Measurements from ENCODE around the gene ALPL. TPM values are rescaled to one million over a fixed set of nuclear protein-coding genes. Genes with fewer than 3 reads are reported as not detected.

The ALPL gene
- total and polyA plus RNA-seq, 4 experiments from 2014 or later = not detected

DNA sequence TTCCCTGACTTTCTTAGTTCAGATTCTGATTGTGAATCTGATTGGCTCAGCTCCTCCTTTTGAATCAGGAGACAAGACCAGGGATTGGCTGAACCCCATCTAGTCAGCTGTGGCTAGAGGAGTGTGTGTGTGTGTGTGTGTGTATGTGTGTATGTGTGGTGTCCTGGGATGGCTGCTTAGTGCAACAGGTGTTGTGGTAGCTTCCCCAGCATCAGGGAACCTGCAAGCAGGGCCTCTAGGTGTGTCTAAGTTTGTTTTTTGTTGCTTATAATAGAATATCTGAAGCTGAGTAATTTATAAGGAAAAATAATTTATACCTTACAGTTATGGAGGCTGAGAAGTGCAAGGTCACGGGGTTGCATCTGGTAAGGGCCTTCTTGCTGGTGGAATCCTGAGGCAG is 13.2 kb upstream of the ALPL start:
- no peak for DNase-seq
- no peak overlapping the region for H3K4me3 ChIP-seq (ENCODE audit: low read length in 2 of 2)
- Mint-ChIP-seq H3K4me3 (no peak overlapping the region), H3K4me1 (no peaks in the 10 kb centered on the region), H3K27me3 (peaks cover 9 to 14% of the 10 kb centered on the region in 2 donors), H3K27ac (no peak overlapping the region), H3K9me3 (peaks cover 0 to 2% (median 0%) of the 10 kb centered on the region in 8 donors), H3K36me3 (no peaks in the 10 kb centered on the region)
- intact Hi-C loops (cut with micrococcal nuclease) = no loop called here
- ChIA-PET CTCF (ENCODE audit: partially characterized antibody) (no interaction called here), POLR2A (ENCODE audit: partially characterized antibody) (no interaction called here)
- no peaks in the 10 kb centered on the region for H3K27me3 ChIP-seq (ENCODE audit: insufficient read depth, low read length)
- H3K27ac ChIP-seq (ENCODE audit: low read depth, low read length) = no peak overlapping the region
- H3K4me1 ChIP-seq (ENCODE audit: insufficient read depth, low read length) = no peaks in the 10 kb centered on the region
- no peaks in the 10 kb centered on the region for H3K36me3 ChIP-seq (ENCODE audit: insufficient read depth, low read length)
- no peaks in the 10 kb centered on the region for H3K9me3 ChIP-seq (ENCODE audit: control insufficient read depth in 1 of 2, low read length in 2 of 2)

DNA sequence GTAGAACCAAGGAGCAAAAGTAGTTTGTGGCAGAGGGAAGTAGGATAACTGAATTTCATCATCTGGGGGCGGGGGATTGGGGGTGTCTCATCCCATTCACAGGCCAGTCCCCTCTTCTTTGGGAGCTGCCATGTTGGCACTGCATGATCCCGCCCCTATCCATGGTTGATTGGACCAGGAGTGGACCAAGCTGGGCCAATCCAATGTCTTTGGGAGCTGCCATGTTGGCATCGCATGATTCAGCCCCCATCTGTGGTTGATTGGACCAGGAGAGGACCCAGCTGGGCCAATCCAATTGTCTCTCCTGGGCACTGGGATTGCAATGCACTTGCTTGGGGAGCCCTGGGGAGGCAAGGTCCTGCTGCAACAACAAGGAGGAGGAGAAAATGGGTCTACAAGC is 12.3 kb upstream of the ALPL start:
- CTCF ChIA-PET (ENCODE audit: partially characterized antibody) = no interaction called here
- Histone ChIP-seq H3K36me3 (ENCODE audit: insufficient read depth, low read length) (no peaks in the 10 kb centered on the region), H3K27me3 (ENCODE audit: insufficient read depth, low read length) (no peaks in the 10 kb centered on the region), H3K4me1 (ENCODE audit: insufficient read depth, low read length) (no peaks in the 10 kb centered on the region), H3K27ac (ENCODE audit: low read depth, low read length) (no peak overlapping the region), H3K4me3 (ENCODE audit: low read length in 2 of 2) (no peak overlapping the region), H3K9me3 (ENCODE audit: control insufficient read depth in 1 of 2, low read length in 2 of 2) (no peaks in the 10 kb centered on the region)
- POLR2A ChIA-PET (ENCODE audit: partially characterized antibody) = no interaction called here
- DNase-seq = no peak
- H3K27me3 Mint-ChIP-seq = peaks cover 9 to 14% of the 10 kb centered on the region in 2 donors
- peaks cover 0 to 2% (median 0%) of the 10 kb centered on the region in 8 donors for H3K9me3 Mint-ChIP-seq
- H3K27ac Mint-ChIP-seq = no peak overlapping the region
- H3K4me3 Mint-ChIP-seq = no peak overlapping the region
- no peaks in the 10 kb centered on the region for H3K4me1 Mint-ChIP-seq
- intact Hi-C loops (cut with micrococcal nuclease) = no loop called here
- no peaks in the 10 kb centered on the region for H3K36me3 Mint-ChIP-seq

DNA sequence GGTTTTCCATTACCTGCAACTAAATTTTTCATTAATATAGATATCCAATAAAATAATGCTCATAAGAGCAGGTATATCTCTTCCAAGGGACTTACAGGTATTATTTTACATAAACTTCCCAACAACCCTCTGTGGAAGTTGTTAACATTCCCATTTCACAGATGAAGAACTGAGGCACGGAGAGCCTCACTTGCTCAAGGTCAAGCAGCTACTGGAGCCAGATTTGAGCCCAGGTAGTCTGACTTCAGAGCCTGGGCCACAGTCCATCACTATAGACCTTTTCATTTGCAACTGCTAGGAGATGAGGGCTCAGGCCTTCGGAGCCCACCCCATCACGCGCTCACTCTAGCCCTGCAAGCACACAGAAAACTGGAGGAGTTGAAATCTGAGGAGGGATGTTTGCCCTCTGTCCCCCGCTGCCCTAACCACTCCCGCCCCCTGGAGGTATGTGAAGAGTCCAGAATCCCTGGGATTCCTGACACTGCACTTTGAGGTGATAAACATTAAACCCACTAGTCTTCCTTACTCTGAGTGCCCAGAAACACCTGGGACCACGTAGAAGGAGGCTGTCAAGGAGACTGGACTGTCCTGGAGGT is 11.7 kb upstream of the ALPL start:
- Histone ChIP-seq H3K27ac (ENCODE audit: low read depth, low read length) (no peak overlapping the region), H3K36me3 (ENCODE audit: insufficient read depth, low read length) (no peaks in the 10 kb centered on the region), H3K27me3 (ENCODE audit: insufficient read depth, low read length) (no peaks in the 10 kb centered on the region), H3K4me1 (ENCODE audit: insufficient read depth, low read length) (no peaks in the 10 kb centered on the region), H3K4me3 (ENCODE audit: low read length in 2 of 2) (no peak overlapping the region), H3K9me3 (ENCODE audit: control insufficient read depth in 1 of 2, low read length in 2 of 2) (no peaks in the 10 kb centered on the region)
- H3K4me3 Mint-ChIP-seq = no peak overlapping the region
- no peaks in the 10 kb centered on the region for H3K4me1 Mint-ChIP-seq
- intact Hi-C loops (cut with micrococcal nuclease) = no loop called here
- no peak for DNase-seq
- H3K36me3 Mint-ChIP-seq = no peaks in the 10 kb centered on the region
- peaks cover 6 to 11% of the 10 kb centered on the region in 2 donors for H3K27me3 Mint-ChIP-seq
- H3K27ac Mint-ChIP-seq = no peak overlapping the region
- H3K9me3 Mint-ChIP-seq = peaks cover 0 to 2% (median 0%) of the 10 kb centered on the region in 8 donors
- ChIA-PET POLR2A (ENCODE audit: partially characterized antibody) (no interaction called here), CTCF (ENCODE audit: partially characterized antibody) (no interaction called here)

DNA sequence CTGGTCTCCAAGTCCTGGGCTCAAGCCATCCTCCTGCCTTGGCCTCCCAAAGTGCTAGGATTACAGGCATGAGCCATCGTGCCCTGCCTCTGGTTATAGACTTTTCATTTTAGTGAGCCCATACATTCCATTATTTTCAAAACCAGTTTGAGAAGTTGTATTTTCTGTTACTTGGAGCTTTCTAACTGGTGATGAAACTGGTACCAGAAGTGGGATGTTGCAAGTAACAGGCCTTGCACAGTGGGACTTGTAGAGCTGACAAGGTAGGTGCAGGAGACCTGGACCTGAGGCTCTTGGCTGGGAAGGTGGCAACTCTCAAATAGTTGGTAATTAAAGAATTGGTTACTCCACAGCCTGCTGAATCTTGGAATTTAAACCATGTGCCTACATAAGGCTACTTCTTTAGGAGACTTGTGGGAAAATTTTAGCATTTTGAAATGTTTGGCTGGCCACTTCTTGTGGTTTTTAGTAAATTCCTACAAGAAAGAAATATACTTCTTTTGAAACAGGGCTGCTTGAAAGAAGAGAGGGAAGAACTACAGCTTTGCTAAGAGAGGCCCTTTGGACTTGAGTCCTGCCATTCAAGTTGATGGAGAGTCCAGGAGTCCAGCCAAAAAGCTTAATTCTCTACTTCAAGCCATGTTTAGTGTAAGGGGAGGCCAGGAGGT is 9.8 kb upstream of the ALPL start:
- no peaks in the 10 kb centered on the region for H3K4me1 Mint-ChIP-seq
- Histone ChIP-seq H3K36me3 (ENCODE audit: insufficient read depth, low read length) (no peaks in the 10 kb centered on the region), H3K27me3 (ENCODE audit: insufficient read depth, low read length) (no peaks in the 10 kb centered on the region), H3K4me3 (ENCODE audit: low read length in 2 of 2) (no peak overlapping the region), H3K4me1 (ENCODE audit: insufficient read depth, low read length) (no peaks in the 10 kb centered on the region), H3K9me3 (ENCODE audit: control insufficient read depth in 1 of 2, low read length in 2 of 2) (no peaks in the 10 kb centered on the region), H3K27ac (ENCODE audit: low read depth, low read length) (no peak overlapping the region)
- H3K27ac Mint-ChIP-seq = no peak overlapping the region
- no peak for DNase-seq
- CTCF ChIA-PET (ENCODE audit: partially characterized antibody) = interaction anchor here (0.7 to 1.3 kb wide), 2 partner anchors 11 to 340 kb away, joined by 3 read pairs; no protein-coding TSS in a partner anchor
- peaks cover 0 to 2% (median 0%) of the 10 kb centered on the region in 8 donors for H3K9me3 Mint-ChIP-seq
- H3K36me3 Mint-ChIP-seq = no peaks in the 10 kb centered on the region
- POLR2A ChIA-PET (ENCODE audit: partially characterized antibody) = no interaction called here
- intact Hi-C loops (cut with micrococcal nuclease) = no loop called here
- H3K27me3 Mint-ChIP-seq = peaks cover 9 to 10% of the 10 kb centered on the region in 2 donors
- H3K4me3 Mint-ChIP-seq = no peak overlapping the region

DNA sequence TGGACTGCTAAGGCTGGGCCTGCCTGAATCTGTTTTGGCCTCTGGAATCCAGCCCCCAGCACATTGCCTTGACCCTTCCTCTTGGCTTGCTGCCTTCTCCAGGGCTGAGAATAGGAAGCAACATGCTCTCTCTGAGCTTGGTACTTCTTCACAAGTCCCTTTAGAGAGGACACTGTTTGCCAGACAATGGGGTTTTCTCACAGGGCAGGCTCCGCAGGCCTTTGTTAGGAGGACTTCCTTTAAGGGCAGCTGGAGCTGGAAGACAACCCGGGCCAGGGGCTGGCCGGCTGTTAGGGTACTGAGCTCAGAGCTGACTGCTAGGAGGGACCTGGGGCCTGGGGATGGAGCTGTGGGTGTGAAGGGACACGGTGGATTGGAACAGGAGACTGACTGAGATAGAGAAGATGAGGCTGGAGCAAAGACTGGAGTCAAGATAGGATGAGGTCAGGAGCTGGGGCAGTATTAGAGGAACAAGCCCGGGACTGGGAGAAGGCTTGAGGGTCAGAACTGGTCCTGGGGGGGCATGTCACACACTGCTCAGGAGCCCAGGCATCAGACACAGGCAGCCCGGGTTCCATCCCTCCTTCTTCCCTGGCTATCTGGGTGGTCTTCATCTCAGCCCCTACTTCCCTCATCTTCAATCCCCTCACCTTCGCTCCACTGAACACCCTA is 5.4 kb upstream of the ALPL start:
- H3K4me1 Mint-ChIP-seq = peaks cover 2 to 7% (median 3%) of the 10 kb centered on the region in 4 donors
- CTCF ChIA-PET (ENCODE audit: partially characterized antibody) = no interaction called here

DNA sequence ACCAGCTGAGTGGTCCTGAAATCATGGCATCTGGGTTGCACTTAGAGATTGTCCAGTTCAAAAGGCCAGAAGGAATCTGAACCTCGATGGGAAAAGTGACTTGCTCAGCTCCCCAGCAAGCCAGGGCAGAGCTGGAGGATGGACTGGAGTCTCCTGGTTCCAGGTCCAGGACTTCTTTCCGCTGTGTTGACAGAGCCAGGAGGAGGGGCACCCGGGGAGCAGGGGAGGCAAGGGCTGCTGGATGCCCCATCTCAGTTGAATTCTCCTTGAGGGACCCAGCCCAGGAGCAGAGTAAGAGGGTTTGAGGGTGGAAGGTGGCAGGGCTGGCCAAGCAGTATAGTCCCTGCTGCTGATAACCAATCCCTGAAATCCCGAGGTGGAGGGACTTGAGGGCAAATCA is 2.4 kb upstream of the ALPL start:
- Mint-ChIP-seq H3K4me3 (no peak overlapping the region), H3K9me3 (peaks cover 0 to 2% (median 0%) of the 10 kb centered on the region in 8 donors), H3K4me1 (peaks cover 3 to 10% (median 6%) of the 10 kb centered on the region in 4 donors), H3K36me3 (peaks cover 0 to 4% of the 10 kb centered on the region in 2 donors), H3K27me3 (peaks cover 20 to 43% of the 10 kb centered on the region in 2 donors), H3K27ac (no peak overlapping the region)
- ChIA-PET POLR2A (ENCODE audit: partially characterized antibody) (no interaction called here), CTCF (ENCODE audit: partially characterized antibody) (no interaction called here)
- no peaks in the 10 kb centered on the region for H3K9me3 ChIP-seq (ENCODE audit: control insufficient read depth in 1 of 2, low read length in 2 of 2)
- peaks cover 5% of the 10 kb centered on the region for H3K4me1 ChIP-seq (ENCODE audit: insufficient read depth, low read length)
- peaks cover 8% of the 10 kb centered on the region for H3K27me3 ChIP-seq (ENCODE audit: insufficient read depth, low read length)
- no peak overlapping the region for H3K27ac ChIP-seq (ENCODE audit: low read depth, low read length)
- no peak overlapping the region for H3K4me3 ChIP-seq (ENCODE audit: low read length in 2 of 2)
- intact Hi-C loops (cut with micrococcal nuclease) = no loop called here
- no peaks in the 10 kb centered on the region for H3K36me3 ChIP-seq (ENCODE audit: insufficient read depth, low read length)
- DNase-seq = no peak

More for the DNA sequence above, 5.4 kb upstream of the ALPL start:
- H3K4me1 ChIP-seq (ENCODE audit: insufficient read depth, low read length) = peaks cover 3% of the 10 kb centered on the region
- intact Hi-C loops (cut with micrococcal nuclease) = no loop called here
- POLR2A ChIA-PET (ENCODE audit: partially characterized antibody) = no interaction called here
- Mint-ChIP-seq H3K27ac (no peak overlapping the region), H3K9me3 (peaks cover 0 to 2% (median 0%) of the 10 kb centered on the region in 8 donors), H3K27me3 (peaks cover 13 to 30% of the 10 kb centered on the region in 2 donors), H3K4me3 (no peak overlapping the region), H3K36me3 (peaks cover 0 to 2% of the 10 kb centered on the region in 2 donors)
- H3K27ac ChIP-seq (ENCODE audit: low read depth, low read length) = no peak overlapping the region
- H3K27me3 ChIP-seq (ENCODE audit: insufficient read depth, low read length) = peaks cover 8% of the 10 kb centered on the region
- H3K9me3 ChIP-seq (ENCODE audit: control insufficient read depth in 1 of 2, low read length in 2 of 2) = no peaks in the 10 kb centered on the region
- no peaks in the 10 kb centered on the region for H3K36me3 ChIP-seq (ENCODE audit: insufficient read depth, low read length)
- no peak for DNase-seq
- no peak overlapping the region for H3K4me3 ChIP-seq (ENCODE audit: low read length in 2 of 2)

DNA sequence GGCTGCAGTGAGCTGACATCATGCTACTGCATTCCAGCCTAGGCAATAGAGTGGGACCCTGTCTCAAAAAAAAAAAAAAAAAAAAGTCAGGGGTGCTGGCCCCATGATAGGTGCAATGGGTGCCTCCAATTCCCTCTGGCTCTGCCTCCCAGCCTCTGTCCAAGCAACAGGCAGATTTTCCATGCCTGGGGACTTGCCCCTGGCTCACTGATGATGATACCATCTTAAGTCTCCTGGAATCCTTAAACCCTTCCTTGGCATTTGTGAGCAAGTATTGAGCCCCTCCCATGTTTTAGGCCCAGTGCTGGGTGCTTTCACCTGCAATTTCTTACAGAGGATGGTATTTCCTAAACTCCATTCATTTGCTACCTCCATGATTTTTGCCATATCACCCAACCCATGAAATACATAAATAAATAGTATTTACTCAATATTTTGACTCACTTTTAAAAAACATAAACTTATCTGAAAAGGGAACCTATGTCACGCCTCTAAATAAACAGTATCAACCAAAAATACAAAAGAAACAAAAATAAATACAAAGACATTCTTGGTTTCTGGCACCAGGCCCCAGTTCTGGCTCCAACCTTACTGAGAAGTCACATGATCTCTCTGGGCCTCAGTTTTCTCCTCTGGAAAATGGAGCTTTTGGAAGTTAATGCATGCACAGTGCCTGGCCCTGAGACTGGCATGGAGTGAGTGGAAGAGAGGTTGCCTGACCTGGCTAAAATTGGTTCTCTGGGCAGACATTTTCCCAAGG is 1.5 kb upstream of the ALPL start:
- peaks cover 20 to 50% of the 10 kb centered on the region in 2 donors for H3K27me3 Mint-ChIP-seq
- H3K36me3 Mint-ChIP-seq = peaks cover 0 to 4% of the 10 kb centered on the region in 2 donors
- peaks cover 3 to 10% (median 6%) of the 10 kb centered on the region in 4 donors for H3K4me1 Mint-ChIP-seq
- Histone ChIP-seq H3K4me3 (ENCODE audit: low read length in 2 of 2) (no peak overlapping the region), H3K9me3 (ENCODE audit: control insufficient read depth in 1 of 2, low read length in 2 of 2) (no peaks in the 10 kb centered on the region), H3K27me3 (ENCODE audit: insufficient read depth, low read length) (peaks cover 8% of the 10 kb centered on the region), H3K36me3 (ENCODE audit: insufficient read depth, low read length) (no peaks in the 10 kb centered on the region), H3K27ac (ENCODE audit: low read depth, low read length) (no peak overlapping the region), H3K4me1 (ENCODE audit: insufficient read depth, low read length) (peaks cover 5% of the 10 kb centered on the region)
- ChIA-PET POLR2A (ENCODE audit: partially characterized antibody) (no interaction called here), CTCF (ENCODE audit: partially characterized antibody) (no interaction called here)
- H3K9me3 Mint-ChIP-seq = peaks cover 0 to 2% (median 0%) of the 10 kb centered on the region in 8 donors
- intact Hi-C loops (cut with micrococcal nuclease) = no loop called here
- H3K27ac Mint-ChIP-seq = no peak overlapping the region
- no peak for DNase-seq
- H3K4me3 Mint-ChIP-seq = peak overlapping the region in 1 of 8 donors; percentile 21
